Thymus (tissue), 11 donors: Measurements from ENCODE around the gene LMF1. TPM values are rescaled to one million over a fixed set of nuclear protein-coding genes. Genes with fewer than 3 reads are reported as not detected.

Experiments used
- DNase-seq, 9 donors: peaks; one replicate each; pipeline ENCODE4 v3.0.0-alpha.2; 2013; ENCODE audit warnings: low spot score in 9 of 9, low read depth in 6 of 9, missing footprints in 1 of 9
- H3K27ac ChIP-seq, 2 donors: one replicate each; pipeline ENCODE4 v1.5.1; 2013; ENCODE audit warnings: control low read depth in 1 of 2, low read depth in 1 of 2, low read length in 1 of 2, mild to moderate bottlenecking in 1 of 2, moderate library complexity in 1 of 2
- H3K27me3 ChIP-seq, 2 donors: one replicate each; pipeline ENCODE4 v1.5.1; 2013; ENCODE audit warnings: low read length in 1 of 2; ENCODE audit not compliant: control insufficient read depth in 2 of 2, insufficient read depth in 1 of 2
- H3K36me3 ChIP-seq, 2 donors: one replicate each; pipeline ENCODE4 v1.5.1; 2013; ENCODE audit warnings: low read length in 1 of 2, mild to moderate bottlenecking in 1 of 2, moderate library complexity in 1 of 2; ENCODE audit not compliant: control insufficient read depth in 2 of 2, insufficient read depth in 2 of 2
- H3K4me1 ChIP-seq, 2 donors: one replicate each; pipeline ENCODE4 v1.5.1; 2013; ENCODE audit warnings: low read length in 2 of 2; ENCODE audit not compliant: control insufficient read depth in 2 of 2, insufficient read depth in 2 of 2
- H3K4me3 ChIP-seq, 2 donors: one replicate each; pipeline ENCODE4 v1.5.1; 2013; ENCODE audit warnings: low read length in 2 of 2, control low read depth in 1 of 2, mild to moderate bottlenecking in 1 of 2
- H3K9me3 ChIP-seq, 2 donors: one replicate each; pipeline ENCODE4 v1.5.1; 2013; ENCODE audit warnings: low read length in 1 of 2, mild to moderate bottlenecking in 1 of 2; ENCODE audit not compliant: control insufficient read depth in 2 of 2, insufficient read depth in 1 of 2
- WGBS: extraction: QIAGEN DNeasy Blood & Tissue Kit; methylation state at CpG from one replicate; pipeline ENCODE4 v1.1.7; 2013; 5-methylcytosine and 5-hydroxymethylcytosine counted together
- polyA plus RNA-seq: library from polyadenylated mRNA; stranded (reverse); fragments of 200-250 nt; gene quantifications from one replicate; pipeline ENCODE4 v1.2.3, GENCODE V29; 2013
- total RNA-seq: library from RNA; stranded (reverse); fragments of 120-200 nt; gene quantifications from one replicate; pipeline ENCODE4 v1.2.4, GENCODE V29; 2013
- donor health status: healthy.

The LMF1 gene
- total and polyA plus RNA-seq, 2 donors: 8.9 to 22.8 TPM

- Histone ChIP-seq H3K27me3 (peaks cover 2 to 42% of the 10 kb centered on the region in 2 donors), H3K36me3 (no peaks in the 10 kb centered on the region), H3K9me3 (no peaks in the 10 kb centered on the region), H3K27ac (no peak overlapping the region), H3K4me1 (no peaks in the 10 kb centered on the region), H3K4me3 (no peak overlapping the region)
- DNase-seq: no peak
- 75% methylated on average over 35 of the region's 35 CpGs for WGBS
These were observed 17.9 kb upstream of the LMF1 start for GRCh38 chr16:988471-989353.

GRCh38 chr16:987906-988305 lies 17.1 kb upstream of the LMF1 start:
- Histone ChIP-seq H3K4me3 (no peak overlapping the region), H3K9me3 (no peaks in the 10 kb centered on the region), H3K27ac (no peak overlapping the region), H3K4me1 (no peaks in the 10 kb centered on the region), H3K36me3 (no peaks in the 10 kb centered on the region), H3K27me3 (peaks cover 10 to 51% of the 10 kb centered on the region in 2 donors)
- WGBS: 96% methylated on average over 17 of the region's 17 CpGs
- DNase-seq: no peak

GRCh38 chr16:986925-987582 lies 16.3 kb upstream of the LMF1 start:
- Histone ChIP-seq H3K4me1 (no peaks in the 10 kb centered on the region), H3K36me3 (no peaks in the 10 kb centered on the region), H3K27me3 (peaks cover 19 to 59% of the 10 kb centered on the region in 2 donors), H3K4me3 (no peak overlapping the region), H3K9me3 (no peaks in the 10 kb centered on the region), H3K27ac (no peak overlapping the region)
- DNase-seq: no peak
- WGBS: 95% methylated on average over 44 of the region's 44 CpGs

- no peak overlapping the region for H3K4me3 ChIP-seq
- no peak for DNase-seq
- no peaks in the 10 kb centered on the region for H3K9me3 ChIP-seq
- WGBS: 89% methylated on average over 8 of the region's 8 CpGs
- no peak overlapping the region for H3K27ac ChIP-seq
- no peaks in the 10 kb centered on the region for H3K36me3 ChIP-seq
- H3K4me1 ChIP-seq: no peaks in the 10 kb centered on the region
- H3K27me3 ChIP-seq: peaks cover 23 to 63% of the 10 kb centered on the region in 2 donors
These were observed 15.6 kb upstream of the LMF1 start for GRCh38 chr16:986411-986810.

- no peaks in the 10 kb centered on the region for H3K4me1 ChIP-seq
- no peak for DNase-seq
- H3K27ac ChIP-seq: no peak overlapping the region
- H3K36me3 ChIP-seq: no peaks in the 10 kb centered on the region
- 93% methylated on average over 32 of the region's 32 CpGs for WGBS
- peaks cover 26 to 68% of the 10 kb centered on the region in 2 donors for H3K27me3 ChIP-seq
- no peak overlapping the region for H3K4me3 ChIP-seq
- no peaks in the 10 kb centered on the region for H3K9me3 ChIP-seq
These were observed 15.0 kb upstream of the LMF1 start for GRCh38 chr16:985646-986400.

GRCh38 chr16:984736-985636 lies 14.2 kb upstream of the LMF1 start:
- no peaks in the 10 kb centered on the region for H3K36me3 ChIP-seq
- peaks cover 0 to 1% of the 10 kb centered on the region in 2 donors for H3K4me1 ChIP-seq
- 97% methylated on average over 78 of the region's 78 CpGs for WGBS
- H3K27me3 ChIP-seq: peaks cover 34 to 76% of the 10 kb centered on the region in 2 donors
- DNase-seq: no peak
- H3K4me3 ChIP-seq: no peak overlapping the region
- H3K27ac ChIP-seq: no peak overlapping the region
- H3K9me3 ChIP-seq: no peaks in the 10 kb centered on the region

- Histone ChIP-seq H3K36me3 (no peaks in the 10 kb centered on the region), H3K9me3 (no peaks in the 10 kb centered on the region), H3K27ac (no peak overlapping the region), H3K4me1 (peaks cover 0 to 2% of the 10 kb centered on the region in 2 donors), H3K27me3 (peaks cover 42 to 77% of the 10 kb centered on the region in 2 donors), H3K4me3 (no peak overlapping the region)
- WGBS: 95% methylated on average over 22 of the region's 22 CpGs
- no peak for DNase-seq
These were observed 13.4 kb upstream of the LMF1 start for GRCh38 chr16:984121-984694.
